ENCODE measurements around the gene THSD4. TPM values are rescaled to one million over a fixed set of nuclear protein-coding genes. Genes with fewer than 3 reads are reported as not detected.

The THSD4 gene
- polyA plus RNA-seq, 1 donor (not counting 4 experiments of a cell fraction or from before 2014, with no cell fraction given), result 24.5 TPM

DNA sequence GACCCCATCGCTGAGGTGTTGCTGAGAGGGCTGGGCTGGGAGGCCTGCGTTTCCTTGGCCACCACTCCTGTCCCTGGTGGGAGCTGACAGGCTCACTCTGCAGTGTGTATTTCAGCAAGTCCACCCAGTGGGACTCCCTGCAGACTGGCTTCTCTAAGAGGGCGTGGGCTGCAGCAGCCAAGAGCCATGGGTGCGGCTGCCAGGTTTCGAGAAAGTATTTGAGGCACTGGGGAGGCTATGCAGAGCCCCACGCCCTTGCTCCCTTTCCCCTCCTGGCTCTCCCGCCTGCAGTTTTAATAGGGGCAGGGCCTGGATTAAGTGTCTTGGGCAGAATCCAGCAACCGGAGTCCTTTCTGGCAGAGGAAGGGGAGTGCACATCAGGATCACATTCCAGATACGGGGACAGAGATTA, 242.1 kb downstream of the THSD4 start:
- Histone ChIP-seq H3K36me3 (ENCODE audit: control insufficient read depth in 2 of 2, extremely low read depth in 1 of 2, insufficient read depth in 2 of 2, low read length in 2 of 2) (peaks cover 12 to 14% of the 10 kb centered on the region in 2 experiments), H3K27me3 (ENCODE audit: control insufficient read depth, extremely low read depth, insufficient read depth, low read length) (no peaks in the 10 kb centered on the region), H3K9me3 (ENCODE audit: control insufficient read depth, low read depth, low read length) (no peaks in the 10 kb centered on the region), H3K4me1 (ENCODE audit: control insufficient read depth, extremely low read depth, insufficient read depth, low read length) (peaks cover 32% of the 10 kb centered on the region), H3K9me1 (ENCODE audit: control insufficient read depth, extremely low read depth, insufficient read depth, low read length) (no peaks in the 10 kb centered on the region), H3K9ac (ENCODE audit: control insufficient read depth, extremely low read depth, insufficient read depth, low read length) (no peak overlapping the region), H3K79me2 (ENCODE audit: control insufficient read depth, insufficient read depth, low read length) (no peaks in the 10 kb centered on the region), H3K27ac (ENCODE audit: control insufficient read depth, insufficient read depth, low read length) (no peak overlapping the region), H2AFZ (ENCODE audit: control insufficient read depth, low read length) (no peak overlapping the region), H3K4me2 (ENCODE audit: control insufficient read depth, extremely low read depth, insufficient read depth, low read depth, low read length) (no peak overlapping the region), H3K4me3 (ENCODE audit: control insufficient read depth in 2 of 3, extremely low read depth in 1 of 3, insufficient read depth in 2 of 3, low read depth in 1 of 3, low read length in 3 of 3) (no peak overlapping the region), H4K20me1 (ENCODE audit: control insufficient read depth, extremely low read depth, insufficient read depth, low read length) (no peaks in the 10 kb centered on the region)
- FAIRE-seq, result no peak
- dilution Hi-C loops (cut with MboI; ENCODE audit: extremely low pct_ligation_motif_present, low sequenced_read_pairs), result no loop called here
- no peak for TF ChIP-seq EZH2 (IDR thresholded peaks at IDR 0.05; ENCODE audit: low read length)
- TF ChIP-seq CTCF (optimal IDR thresholded peaks at IDR 0.05 in 1 of 3, IDR thresholded peaks at IDR 0.05 in 1 of 3, conservative IDR thresholded peaks at IDR 0.05 in 1 of 3; ENCODE audit: extremely low read depth in 1 of 3, insufficient read depth in 2 of 3, low read length in 3 of 3), result no peak
- no peak for DNase-seq (ENCODE audit: low read depth, low spot score)

- H3K27ac ChIP-seq (ENCODE audit: control insufficient read depth, insufficient read depth, low read length), result no peak overlapping the region
- peaks cover 31% of the 10 kb centered on the region for H3K4me1 ChIP-seq (ENCODE audit: control insufficient read depth, extremely low read depth, insufficient read depth, low read length)
- FAIRE-seq, result no peak
These were observed 242.7 kb downstream of the THSD4 start for GRCh38 chr15:71357967-71358366.

More at GRCh38 chr15:71357967-71358366, 242.7 kb downstream of the THSD4 start:
- no peak overlapping the region for H3K4me3 ChIP-seq (ENCODE audit: control insufficient read depth in 2 of 3, extremely low read depth in 1 of 3, insufficient read depth in 2 of 3, low read depth in 1 of 3, low read length in 3 of 3)
- H3K9me3 ChIP-seq (ENCODE audit: control insufficient read depth, low read depth, low read length), result no peaks in the 10 kb centered on the region
- dilution Hi-C loops (cut with MboI; ENCODE audit: extremely low pct_ligation_motif_present, low sequenced_read_pairs), result no loop called here
- H4K20me1 ChIP-seq (ENCODE audit: control insufficient read depth, extremely low read depth, insufficient read depth, low read length), result no peaks in the 10 kb centered on the region
- no peak overlapping the region for H3K4me2 ChIP-seq (ENCODE audit: control insufficient read depth, extremely low read depth, insufficient read depth, low read depth, low read length)
- H3K9me1 ChIP-seq (ENCODE audit: control insufficient read depth, extremely low read depth, insufficient read depth, low read length), result no peaks in the 10 kb centered on the region
- H3K79me2 ChIP-seq (ENCODE audit: control insufficient read depth, insufficient read depth, low read length), result no peaks in the 10 kb centered on the region
- no peak for DNase-seq (ENCODE audit: low read depth, low spot score)
- H3K27me3 ChIP-seq (ENCODE audit: control insufficient read depth, extremely low read depth, insufficient read depth, low read length), result no peaks in the 10 kb centered on the region
- no peak overlapping the region for H3K9ac ChIP-seq (ENCODE audit: control insufficient read depth, extremely low read depth, insufficient read depth, low read length)
- TF ChIP-seq EZH2 (IDR thresholded peaks at IDR 0.05; ENCODE audit: low read length), result no peak
- no peak for TF ChIP-seq CTCF (optimal IDR thresholded peaks at IDR 0.05 in 1 of 3, IDR thresholded peaks at IDR 0.05 in 1 of 3, conservative IDR thresholded peaks at IDR 0.05 in 1 of 3; ENCODE audit: extremely low read depth in 1 of 3, insufficient read depth in 2 of 3, low read length in 3 of 3)
- H3K36me3 ChIP-seq (ENCODE audit: control insufficient read depth in 2 of 2, extremely low read depth in 1 of 2, insufficient read depth in 2 of 2, low read length in 2 of 2), result peaks cover 9 to 14% of the 10 kb centered on the region in 2 experiments
- no peak overlapping the region for H2AFZ ChIP-seq (ENCODE audit: control insufficient read depth, low read length)
